ENCODE results near the gene ATXN7L2. TPM values are rescaled to one million over a fixed set of nuclear protein-coding genes. Genes with fewer than 3 reads are reported as not detected.

Gene ATXN7L2
- polyA plus RNA-seq, 3 donors: 1.1 to 3.6 (median 1.7) TPM

DNA sequence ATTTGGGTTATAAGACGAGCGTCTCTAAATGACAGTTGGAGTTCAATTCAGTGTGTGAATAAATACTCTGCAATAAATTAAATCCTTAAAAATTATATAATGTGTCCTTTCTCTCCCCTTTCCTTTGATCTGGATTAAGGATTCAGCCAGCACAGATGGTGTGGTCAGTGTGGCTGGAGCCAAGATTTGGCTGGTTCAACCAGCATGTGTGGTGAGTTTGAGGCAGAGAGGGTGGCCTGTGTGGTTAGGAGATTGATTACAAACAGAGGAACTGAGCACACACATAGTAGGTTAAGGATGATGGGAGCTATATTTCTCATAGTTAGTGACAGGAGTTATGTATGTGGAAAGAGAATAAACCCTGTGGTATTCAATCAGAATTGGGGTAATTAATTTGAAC lies 40.0 kb downstream of the ATXN7L2 start:
- Histone ChIP-seq H2AFZ (ENCODE audit: insufficient read depth, low read depth, low read length, poor library complexity, severe bottlenecking) (no peak overlapping the region), H3K27ac (ENCODE audit: low read depth in 1 of 2, low read length in 2 of 2) (no peak overlapping the region), H3K36me3 (replicated peaks in 1 of 2; ENCODE audit: control insufficient read depth in 1 of 2, insufficient read depth in 2 of 2, low read length in 2 of 2) (no peaks in the 10 kb centered on the region), H3K4me1 (ENCODE audit: control insufficient read depth in 1 of 2, insufficient read depth in 2 of 2, low read length in 2 of 2) (no peaks in the 10 kb centered on the region), H4K20me1 (ENCODE audit: insufficient read depth, low read length) (no peaks in the 10 kb centered on the region), H3K27me3 (ENCODE audit: control insufficient read depth in 2 of 2, insufficient read depth in 2 of 2, low read length in 2 of 2) (no peaks in the 10 kb centered on the region), H3K4me3 (replicated peaks in 1 of 3; ENCODE audit: low read depth in 2 of 3, low read length in 3 of 3) (no peak overlapping the region), H3K79me2 (ENCODE audit: insufficient read depth, low read length) (no peaks in the 10 kb centered on the region), H3K4me2 (replicated peaks; ENCODE audit: extremely low read depth, low read length, poor library complexity, severe bottlenecking) (no peak overlapping the region), H3K9ac (ENCODE audit: insufficient read depth, low read length, poor library complexity, severe bottlenecking) (no peak overlapping the region), H3K9me3 (replicated peaks in 1 of 2; ENCODE audit: control insufficient read depth in 1 of 2, insufficient read depth in 1 of 2, low read length in 2 of 2) (no peaks in the 10 kb centered on the region)
- no CpG with 5 or more reads among the region's 2 CpGs for WGBS (ENCODE audit: insufficient coverage)
- Mint-ChIP-seq H3K4me3 (no peak overlapping the region), H3K27me3 (ENCODE audit: low read depth in 3 of 3) (peaks cover 4 to 6% (median 5%) of the 10 kb centered on the region in 3 donors), H3K4me1 (peaks cover under 1% of the 10 kb centered on the region), H3K9me3 (peaks cover 0 to 1% (median 0%) of the 10 kb centered on the region in 7 donors), H3K36me3 (no peaks in the 10 kb centered on the region), H3K27ac (no peak overlapping the region)
- intact Hi-C loops (cut with micrococcal nuclease): loop anchor here in 1 of 2 donors (10.0 kb wide), 1 partner anchor 89 kb away; no protein-coding TSS in a partner anchor
- DNase-seq: no peak
- TF ChIP-seq, protein P1, sequence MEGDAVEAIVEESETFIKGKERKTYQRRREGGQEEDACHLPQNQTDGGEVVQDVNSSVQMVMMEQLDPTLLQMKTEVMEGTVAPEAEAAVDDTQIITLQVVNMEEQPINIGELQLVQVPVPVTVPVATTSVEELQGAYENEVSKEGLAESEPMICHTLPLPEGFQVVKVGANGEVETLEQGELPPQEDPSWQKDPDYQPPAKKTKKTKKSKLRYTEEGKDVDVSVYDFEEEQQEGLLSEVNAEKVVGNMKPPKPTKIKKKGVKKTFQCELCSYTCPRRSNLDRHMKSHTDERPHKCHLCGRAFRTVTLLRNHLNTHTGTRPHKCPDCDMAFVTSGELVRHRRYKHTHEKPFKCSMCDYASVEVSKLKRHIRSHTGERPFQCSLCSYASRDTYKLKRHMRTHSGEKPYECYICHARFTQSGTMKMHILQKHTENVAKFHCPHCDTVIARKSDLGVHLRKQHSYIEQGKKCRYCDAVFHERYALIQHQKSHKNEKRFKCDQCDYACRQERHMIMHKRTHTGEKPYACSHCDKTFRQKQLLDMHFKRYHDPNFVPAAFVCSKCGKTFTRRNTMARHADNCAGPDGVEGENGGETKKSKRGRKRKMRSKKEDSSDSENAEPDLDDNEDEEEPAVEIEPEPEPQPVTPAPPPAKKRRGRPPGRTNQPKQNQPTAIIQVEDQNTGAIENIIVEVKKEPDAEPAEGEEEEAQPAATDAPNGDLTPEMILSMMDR (IDR thresholded peaks at IDR 0.05): no peak

DNA sequence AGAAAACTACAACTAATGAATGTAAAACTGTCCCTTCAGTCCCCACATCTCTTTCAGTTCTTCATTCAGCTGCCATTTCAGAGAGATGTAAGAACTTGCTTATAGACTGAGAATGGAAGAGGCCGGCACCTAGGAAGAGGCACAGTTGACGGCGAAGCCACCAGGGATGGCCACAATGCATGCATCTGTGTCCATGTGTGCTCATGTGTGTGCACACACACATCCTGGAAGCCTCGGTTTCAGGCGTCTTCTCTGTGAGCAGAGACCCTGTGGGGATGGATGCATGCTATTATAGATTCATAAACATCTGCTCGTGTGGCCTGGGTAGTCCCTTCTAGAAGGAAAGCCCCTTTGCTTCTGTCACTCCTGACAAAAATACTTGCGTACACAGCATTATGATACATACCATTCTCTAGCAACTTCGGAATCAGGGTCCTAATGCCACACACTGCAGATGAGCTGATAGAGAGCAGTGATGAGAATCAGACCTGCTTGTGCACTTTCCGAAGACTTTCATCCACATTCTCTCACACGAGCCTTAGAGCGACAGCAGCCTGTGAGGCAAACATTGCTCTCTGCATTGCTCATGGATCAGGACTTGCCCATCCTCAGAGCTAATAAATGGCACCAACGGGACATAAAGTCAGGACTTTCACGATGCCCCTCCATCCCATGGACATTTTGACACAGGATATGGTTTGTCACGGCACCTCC lies 43.5 kb downstream of the ATXN7L2 start:
- no peak overlapping the region for H3K27ac ChIP-seq (ENCODE audit: low read depth in 1 of 2, low read length in 2 of 2)
- no peak overlapping the region for H3K27ac Mint-ChIP-seq
- H3K4me2 ChIP-seq (replicated peaks; ENCODE audit: extremely low read depth, low read length, poor library complexity, severe bottlenecking): no peak overlapping the region

More for the DNA sequence above, 43.5 kb downstream of the ATXN7L2 start:
- no peaks in the 10 kb centered on the region for H4K20me1 ChIP-seq (ENCODE audit: insufficient read depth, low read length)
- TF ChIP-seq, protein P1 (IDR thresholded peaks at IDR 0.05): no peak
- WGBS (ENCODE audit: insufficient coverage): 90% methylated on average over 9 of the region's 14 CpGs
- no peaks in the 10 kb centered on the region for H3K36me3 ChIP-seq (replicated peaks in 1 of 2; ENCODE audit: control insufficient read depth in 1 of 2, insufficient read depth in 2 of 2, low read length in 2 of 2)
- no peaks in the 10 kb centered on the region for H3K9me3 ChIP-seq (replicated peaks in 1 of 2; ENCODE audit: control insufficient read depth in 1 of 2, insufficient read depth in 1 of 2, low read length in 2 of 2)
- DNase-seq: no peak
- H2AFZ ChIP-seq (ENCODE audit: insufficient read depth, low read depth, low read length, poor library complexity, severe bottlenecking): no peak overlapping the region
- H3K4me1 Mint-ChIP-seq: peaks cover 3% of the 10 kb centered on the region
- H3K9me3 Mint-ChIP-seq: no peaks in the 10 kb centered on the region
- no peak overlapping the region for H3K4me3 ChIP-seq (replicated peaks in 1 of 3; ENCODE audit: low read depth in 2 of 3, low read length in 3 of 3)
- peaks cover 2 to 8% (median 3%) of the 10 kb centered on the region in 3 donors for H3K27me3 Mint-ChIP-seq (ENCODE audit: low read depth in 3 of 3)
- H3K27me3 ChIP-seq (ENCODE audit: control insufficient read depth in 2 of 2, insufficient read depth in 2 of 2, low read length in 2 of 2): no peaks in the 10 kb centered on the region
- peaks cover 3 to 4% of the 10 kb centered on the region in 2 donors for H3K4me1 ChIP-seq (ENCODE audit: control insufficient read depth in 1 of 2, insufficient read depth in 2 of 2, low read length in 2 of 2)
- intact Hi-C loops (cut with micrococcal nuclease): loop anchor here in 1 of 2 donors (10.0 kb wide), 1 partner anchor 92 kb away; no protein-coding TSS in a partner anchor
- no peak overlapping the region for H3K4me3 Mint-ChIP-seq
- H3K36me3 Mint-ChIP-seq: no peaks in the 10 kb centered on the region
- no peak overlapping the region for H3K9ac ChIP-seq (ENCODE audit: insufficient read depth, low read length, poor library complexity, severe bottlenecking)
- no peaks in the 10 kb centered on the region for H3K79me2 ChIP-seq (ENCODE audit: insufficient read depth, low read length)

Data from CD14-positive monocyte (primary cell).